ENCODE data around the gene CUBN. TPM values are rescaled to one million over a fixed set of nuclear protein-coding genes. Genes with fewer than 3 reads are reported as not detected.
A peak's percentile ranks its signal among the peaks of the same experiment; 100 is the strongest.

CUBN gene
- total RNA-seq, 1 experiment from 2014 or later: 1.3 TPM

- POLR2A ChIA-PET: no interaction called here
- H3K27me3 ChIP-seq (ENCODE audit: control insufficient read depth, insufficient read depth, low read length): no peaks in the 10 kb centered on the region
- no peak for TF ChIP-seq POLR2AphosphoS5 (IDR thresholded peaks at IDR 0.05; ENCODE audit: low read depth, low read length)
- TF ChIP-seq SIN3A (IDR thresholded peaks at IDR 0.05; ENCODE audit: borderline replicate concordance, insufficient read depth, low read depth, low read length): no peak
- TF ChIP-seq, protein P1, sequence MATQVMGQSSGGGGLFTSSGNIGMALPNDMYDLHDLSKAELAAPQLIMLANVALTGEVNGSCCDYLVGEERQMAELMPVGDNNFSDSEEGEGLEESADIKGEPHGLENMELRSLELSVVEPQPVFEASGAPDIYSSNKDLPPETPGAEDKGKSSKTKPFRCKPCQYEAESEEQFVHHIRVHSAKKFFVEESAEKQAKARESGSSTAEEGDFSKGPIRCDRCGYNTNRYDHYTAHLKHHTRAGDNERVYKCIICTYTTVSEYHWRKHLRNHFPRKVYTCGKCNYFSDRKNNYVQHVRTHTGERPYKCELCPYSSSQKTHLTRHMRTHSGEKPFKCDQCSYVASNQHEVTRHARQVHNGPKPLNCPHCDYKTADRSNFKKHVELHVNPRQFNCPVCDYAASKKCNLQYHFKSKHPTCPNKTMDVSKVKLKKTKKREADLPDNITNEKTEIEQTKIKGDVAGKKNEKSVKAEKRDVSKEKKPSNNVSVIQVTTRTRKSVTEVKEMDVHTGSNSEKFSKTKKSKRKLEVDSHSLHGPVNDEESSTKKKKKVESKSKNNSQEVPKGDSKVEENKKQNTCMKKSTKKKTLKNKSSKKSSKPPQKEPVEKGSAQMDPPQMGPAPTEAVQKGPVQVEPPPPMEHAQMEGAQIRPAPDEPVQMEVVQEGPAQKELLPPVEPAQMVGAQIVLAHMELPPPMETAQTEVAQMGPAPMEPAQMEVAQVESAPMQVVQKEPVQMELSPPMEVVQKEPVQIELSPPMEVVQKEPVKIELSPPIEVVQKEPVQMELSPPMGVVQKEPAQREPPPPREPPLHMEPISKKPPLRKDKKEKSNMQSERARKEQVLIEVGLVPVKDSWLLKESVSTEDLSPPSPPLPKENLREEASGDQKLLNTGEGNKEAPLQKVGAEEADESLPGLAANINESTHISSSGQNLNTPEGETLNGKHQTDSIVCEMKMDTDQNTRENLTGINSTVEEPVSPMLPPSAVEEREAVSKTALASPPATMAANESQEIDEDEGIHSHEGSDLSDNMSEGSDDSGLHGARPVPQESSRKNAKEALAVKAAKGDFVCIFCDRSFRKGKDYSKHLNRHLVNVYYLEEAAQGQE (IDR thresholded peaks at IDR 0.05; ENCODE audit: insufficient read depth in 1 of 2, low read depth in 2 of 2, low read length in 1 of 2): no peak
- TF ChIP-seq TCF7L2 (IDR thresholded peaks at IDR 0.05; ENCODE audit: low read depth, low read length): no peak
- TF ChIP-seq, protein P2, sequence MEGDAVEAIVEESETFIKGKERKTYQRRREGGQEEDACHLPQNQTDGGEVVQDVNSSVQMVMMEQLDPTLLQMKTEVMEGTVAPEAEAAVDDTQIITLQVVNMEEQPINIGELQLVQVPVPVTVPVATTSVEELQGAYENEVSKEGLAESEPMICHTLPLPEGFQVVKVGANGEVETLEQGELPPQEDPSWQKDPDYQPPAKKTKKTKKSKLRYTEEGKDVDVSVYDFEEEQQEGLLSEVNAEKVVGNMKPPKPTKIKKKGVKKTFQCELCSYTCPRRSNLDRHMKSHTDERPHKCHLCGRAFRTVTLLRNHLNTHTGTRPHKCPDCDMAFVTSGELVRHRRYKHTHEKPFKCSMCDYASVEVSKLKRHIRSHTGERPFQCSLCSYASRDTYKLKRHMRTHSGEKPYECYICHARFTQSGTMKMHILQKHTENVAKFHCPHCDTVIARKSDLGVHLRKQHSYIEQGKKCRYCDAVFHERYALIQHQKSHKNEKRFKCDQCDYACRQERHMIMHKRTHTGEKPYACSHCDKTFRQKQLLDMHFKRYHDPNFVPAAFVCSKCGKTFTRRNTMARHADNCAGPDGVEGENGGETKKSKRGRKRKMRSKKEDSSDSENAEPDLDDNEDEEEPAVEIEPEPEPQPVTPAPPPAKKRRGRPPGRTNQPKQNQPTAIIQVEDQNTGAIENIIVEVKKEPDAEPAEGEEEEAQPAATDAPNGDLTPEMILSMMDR (IDR thresholded peaks at IDR 0.05): no peak
- intact Hi-C loops (cut with micrococcal nuclease; ENCODE audit: unreplicated experiment) (loop anchor here (5.0 to 10.0 kb wide), 4 partner anchors 38 to 165 kb away; partner anchors contain the start of gene VIM), in situ Hi-C loops (cut with HindIII; ENCODE audit: low pct_unique_long_range_greater_than_20kb, low sequenced_read_pairs) (no loop called here)
- no TSS peak for BruUV-seq (replicated peaks)
- no peaks in the 10 kb centered on the region for H3K36me3 ChIP-seq (ENCODE audit: control insufficient read depth, insufficient read depth, low read length)
- CTCF ChIA-PET: no interaction called here
- H3K27ac ChIP-seq (ENCODE audit: low read length): peak overlapping the region; percentile 97
- H3K9me3 ChIP-seq (ENCODE audit: control insufficient read depth, insufficient read depth, low read depth, low read length): peaks cover 8% of the 10 kb centered on the region; the same call in 1 of the 2 replicates
- no peak overlapping the region for H3K4me3 ChIP-seq (ENCODE audit: low read depth in 2 of 2, low read length in 2 of 2)
- peaks cover 43% of the 10 kb centered on the region for H3K4me1 ChIP-seq (ENCODE audit: control insufficient read depth, insufficient read depth, low read length)
- ATAC-seq (no peak), DNase-seq (ENCODE audit: low read depth, low spot score) (no peak)
Measured at GRCh38 chr10:17060289-17060688, 69.3 kb downstream of the CUBN start.

GRCh38 chr10:17059197-17059688 is 70.4 kb downstream of the CUBN start:
- peak overlapping the region; percentile 97 for H3K27ac ChIP-seq (ENCODE audit: low read length)
- intact Hi-C loops (cut with micrococcal nuclease; ENCODE audit: unreplicated experiment): no loop called here
- ChIA-PET CTCF (no interaction called here), POLR2A (no interaction called here)
- ATAC-seq: peak; percentile 63
- in situ Hi-C loops (cut with HindIII; ENCODE audit: low pct_unique_long_range_greater_than_20kb, low sequenced_read_pairs): no loop called here
- H3K27me3 ChIP-seq (ENCODE audit: control insufficient read depth, insufficient read depth, low read length): no peaks in the 10 kb centered on the region
- BruUV-seq (replicated peaks): no TSS peak
- TF ChIP-seq, protein P1 (IDR thresholded peaks at IDR 0.05; ENCODE audit: insufficient read depth in 1 of 2, low read depth in 2 of 2, low read length in 1 of 2): no peak
- TF ChIP-seq POLR2AphosphoS5 (IDR thresholded peaks at IDR 0.05; ENCODE audit: low read depth, low read length): peak; percentile 35; the same call in 1 of the 2 replicates
- peak; percentile 92 for TF ChIP-seq TCF7L2 (IDR thresholded peaks at IDR 0.05; ENCODE audit: low read depth, low read length)
- H3K4me3 ChIP-seq (ENCODE audit: low read depth in 2 of 2, low read length in 2 of 2): no peak overlapping the region
- H3K9me3 ChIP-seq (ENCODE audit: control insufficient read depth, insufficient read depth, low read depth, low read length): peaks cover 18% of the 10 kb centered on the region; the same call in 1 of the 2 replicates
- no peak for DNase-seq (ENCODE audit: low read depth, low spot score)
- no peaks in the 10 kb centered on the region for H3K36me3 ChIP-seq (ENCODE audit: control insufficient read depth, insufficient read depth, low read length)
- peaks cover 33% of the 10 kb centered on the region for H3K4me1 ChIP-seq (ENCODE audit: control insufficient read depth, insufficient read depth, low read length)

Data from Panc1 (cell line).